Activated CD4-positive, CD25-positive, alpha-beta regulatory T cell treated with anti-CD3 and anti-CD28 coated beads, Interleukin-2, amount 50 U/mL, for 16 hours (primary cell): ENCODE measurements around the gene RGS6.
"Not testable (repeated sequence)": the region's sequence is repeated elsewhere in the genome, so short reads cannot be mapped to it uniquely, and the experiment has no call there.

Source experiments
- DNase-seq: peaks from one replicate; pipeline ENCODE4 v3.0.0-alpha.2; 2020; ENCODE audit warnings: low read depth, low spot score

The RGS6 gene

GRCh38 chr14:71932229-71932981, at the start of gene RGS6:
Gene RGS6, plus strand, starts transcription at chr14:71932429.
- no peak for DNase-seq

- DNase-seq = no peak
These were observed 49.1 kb upstream of the RGS6 start for GRCh38 chr14:71883094-71883493.

DNA sequence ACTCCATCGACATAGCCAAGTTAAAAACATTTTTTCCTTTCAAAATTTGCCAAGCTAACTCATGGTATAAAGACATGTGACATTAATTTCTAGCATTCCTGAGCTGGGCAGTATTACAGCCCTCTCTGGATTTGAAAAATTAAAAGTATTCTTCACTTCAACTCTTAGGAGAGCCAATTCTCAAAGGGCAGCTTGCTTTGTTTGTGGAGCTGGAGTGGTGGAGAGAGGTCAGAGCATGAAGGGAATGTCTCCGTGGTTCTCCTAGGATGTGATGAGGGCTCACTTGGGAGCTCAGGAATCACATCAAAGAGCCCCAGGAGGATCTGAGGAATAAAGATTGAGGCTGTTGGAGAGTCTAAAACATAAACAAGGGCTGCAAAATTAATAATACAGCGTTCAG, 46.9 kb upstream of the RGS6 start:
- no peak for DNase-seq

DNA sequence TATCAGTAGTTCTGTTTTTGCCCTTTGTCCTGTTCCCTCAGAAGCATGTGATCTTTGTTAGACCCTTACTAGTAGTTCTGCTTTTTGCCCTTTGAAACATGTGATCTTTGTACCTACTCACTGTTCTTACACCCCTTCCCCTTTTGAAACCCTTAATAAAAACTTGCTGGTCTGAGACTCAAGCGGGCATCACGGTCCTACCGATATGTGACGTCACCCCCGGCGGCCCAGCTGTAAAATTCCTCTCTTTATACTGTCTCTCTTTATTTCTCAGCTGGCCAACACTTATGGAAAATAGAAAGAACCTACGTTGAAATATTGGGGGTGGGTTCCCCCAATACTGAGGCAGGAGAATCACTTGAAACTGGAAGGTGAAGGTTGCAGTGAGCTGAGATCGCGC, 44.4 kb upstream of the RGS6 start:
- DNase-seq = not testable (repeated sequence)

DNA sequence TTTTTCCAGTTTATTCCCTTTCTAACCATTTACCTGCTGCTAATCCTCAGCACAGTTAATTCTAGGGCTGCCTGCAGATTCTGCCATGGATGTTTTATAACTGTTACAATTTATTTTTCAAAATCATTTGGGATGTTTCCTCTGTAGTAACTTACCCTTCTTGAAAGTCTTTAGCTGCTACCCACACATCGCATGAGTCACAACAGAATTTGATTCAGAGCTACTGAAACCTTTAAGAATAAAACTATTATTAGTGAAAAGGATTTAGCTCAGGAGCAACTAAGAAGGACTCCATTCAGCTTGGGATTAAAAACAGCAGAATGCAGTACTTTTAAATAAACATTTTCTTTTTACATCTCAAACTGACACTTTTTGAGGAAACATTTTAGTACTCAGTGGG, 41.7 kb upstream of the RGS6 start:
- DNase-seq = no peak

GRCh38 chr14:71891185-71891584, 41.0 kb upstream of the RGS6 start:
- no peak for DNase-seq

GRCh38 chr14:71891970-71892369, 40.3 kb upstream of the RGS6 start:
- DNase-seq = no peak

DNA sequence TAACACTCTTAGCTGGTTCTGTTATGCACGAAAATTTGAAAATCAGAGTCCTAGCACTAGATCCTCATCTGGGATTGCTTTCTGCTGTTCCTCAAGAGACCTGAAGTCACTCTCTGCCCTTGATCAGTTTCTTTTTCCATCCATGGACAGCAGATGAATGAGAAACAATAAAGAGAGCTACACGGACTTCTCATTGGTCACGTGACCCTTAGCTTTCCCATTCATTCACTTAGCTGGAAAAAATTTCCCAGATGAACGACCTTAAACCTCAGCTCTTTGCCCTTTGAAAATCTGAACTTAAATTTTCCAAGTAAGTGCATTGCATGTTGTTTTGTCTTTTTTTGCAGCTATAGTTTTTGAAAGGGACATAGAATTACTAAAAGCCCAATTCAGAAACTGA, 27.2 kb upstream of the RGS6 start:
- no peak for DNase-seq

GRCh38 chr14:71905860-71906259, 26.4 kb upstream of the RGS6 start:
- no peak for DNase-seq

GRCh38 chr14:71907793-71908515, 24.3 kb upstream of the RGS6 start:
- no peak for DNase-seq

GRCh38 chr14:71911669-71912068, 20.6 kb upstream of the RGS6 start:
- no peak for DNase-seq

GRCh38 chr14:71913342-71913741, 18.9 kb upstream of the RGS6 start:
- DNase-seq = no peak

GRCh38 chr14:71918955-71919354, 13.3 kb upstream of the RGS6 start:
- no peak for DNase-seq

DNA sequence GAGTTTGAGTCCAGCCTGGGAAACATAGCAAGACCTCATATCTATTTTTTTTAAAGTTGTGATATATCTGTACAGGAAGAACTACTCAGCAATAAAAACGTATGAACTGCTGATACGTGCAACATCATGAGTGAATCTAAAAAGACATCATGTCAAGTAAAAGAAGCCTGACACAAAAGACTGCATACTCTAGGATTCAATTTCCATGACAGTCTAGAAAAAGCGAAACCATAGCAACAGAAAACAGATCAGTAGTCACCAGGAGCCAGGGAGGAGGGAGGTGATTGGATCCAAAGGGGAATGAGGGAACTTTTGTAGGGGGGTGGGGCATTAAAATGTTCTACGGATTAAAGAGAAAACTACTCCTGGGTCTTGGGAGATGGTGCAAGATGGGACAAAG, 8.7 kb upstream of the RGS6 start:
- DNase-seq = no peak

DNA sequence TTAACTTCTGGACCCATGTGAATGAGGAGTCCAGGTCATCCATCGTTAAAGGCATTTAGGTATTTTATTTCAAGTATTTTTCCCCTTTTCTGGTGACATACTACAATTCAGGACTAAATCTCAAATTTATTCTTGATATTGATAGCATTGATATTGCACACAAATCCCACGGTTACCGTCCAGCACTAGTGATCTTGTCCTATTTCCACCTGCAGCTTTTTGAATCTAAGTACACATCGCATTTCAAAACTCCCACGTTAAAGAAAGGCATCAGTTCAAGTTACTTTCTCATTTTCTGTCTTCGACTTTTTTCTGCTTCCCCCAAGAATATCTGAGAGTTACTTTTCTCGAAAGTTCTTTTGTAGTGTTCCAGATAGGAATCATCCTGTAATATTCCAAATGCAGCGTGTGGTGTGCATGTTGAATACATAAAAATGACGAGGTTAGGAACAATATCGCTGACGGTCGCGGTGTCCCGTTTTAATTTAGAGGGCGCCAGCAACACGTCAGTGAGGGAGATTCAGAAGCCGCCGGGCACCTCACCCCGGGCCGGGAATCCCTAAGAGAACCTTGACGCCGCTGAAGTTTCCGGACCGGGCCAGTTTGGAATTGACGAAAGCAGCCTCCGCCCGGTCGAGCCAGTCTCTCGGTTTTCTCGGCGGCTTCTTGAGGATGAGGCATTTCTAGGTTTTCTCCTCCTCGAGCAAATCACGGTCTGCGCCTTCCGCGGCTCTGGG, 569 bp upstream of the RGS6 start:
- no peak for DNase-seq

DNA sequence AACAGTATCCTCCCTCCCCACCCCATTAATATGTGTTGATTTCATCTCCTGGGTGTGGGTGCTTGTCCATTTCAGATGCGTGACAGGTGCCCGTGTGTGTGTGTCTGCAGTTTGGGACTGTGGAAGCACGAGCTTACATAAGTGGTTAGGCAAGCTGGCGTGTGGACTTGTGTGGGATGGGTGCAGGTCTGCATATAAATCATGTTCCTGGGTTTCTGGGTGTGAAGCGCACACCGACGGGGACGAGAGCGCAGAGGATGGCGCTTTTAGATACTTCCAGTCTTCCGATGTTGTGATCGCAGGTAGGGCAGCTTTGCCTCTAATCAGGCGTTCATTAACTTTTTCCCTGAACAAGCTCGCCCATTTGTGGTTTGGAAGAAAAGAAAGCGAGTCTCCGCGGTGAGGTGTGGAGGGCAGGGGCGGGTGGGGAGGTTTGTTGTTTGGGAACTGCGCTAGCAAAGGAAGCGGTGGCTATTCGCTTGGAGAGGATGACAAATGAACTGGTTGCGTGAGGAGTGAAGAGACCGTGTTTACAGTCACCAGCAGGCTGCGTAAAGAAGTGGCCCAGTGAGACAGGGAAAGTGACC, 865 bp downstream of the RGS6 start:
- DNase-seq = no peak

DNA sequence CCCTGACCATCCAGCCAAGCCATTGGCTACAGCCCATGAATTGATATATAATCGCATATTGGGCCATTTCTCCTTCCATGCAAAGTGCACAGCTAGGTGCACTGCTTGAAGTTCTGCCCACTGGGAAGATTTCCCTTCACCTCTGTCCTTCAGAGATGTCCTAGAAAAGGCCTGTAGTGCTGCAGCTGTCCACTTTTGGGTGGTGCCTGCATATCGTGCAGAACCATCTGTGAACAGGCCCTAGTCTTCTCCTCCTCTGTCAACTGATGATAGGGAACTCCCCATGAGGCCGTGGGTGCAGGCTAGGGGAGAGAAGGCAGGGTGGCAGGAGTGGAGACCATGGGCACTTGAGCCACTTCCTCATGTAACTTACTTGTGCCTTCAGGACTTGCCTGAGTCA, 6.0 kb downstream of the RGS6 start:
- DNase-seq = not testable (repeated sequence)

DNA sequence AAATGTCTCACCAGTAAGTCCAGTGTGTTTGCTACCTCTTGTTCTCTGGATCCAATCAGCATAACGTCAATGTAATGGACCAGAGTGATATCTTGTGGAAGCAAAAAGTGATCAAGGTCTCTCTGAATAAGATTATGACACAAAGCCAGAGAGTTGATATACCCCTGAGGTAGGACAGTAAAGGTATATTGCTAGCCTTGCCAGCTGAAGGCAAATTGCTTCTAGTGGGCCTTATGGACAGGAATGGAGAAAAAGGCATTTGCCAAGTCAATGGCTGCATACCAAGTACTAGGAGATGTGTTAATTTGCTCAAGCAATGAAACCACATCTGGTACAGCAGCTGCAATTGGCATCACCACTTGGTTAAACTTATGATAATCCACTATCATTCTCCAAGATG, 7.1 kb downstream of the RGS6 start:
- DNase-seq = not testable (repeated sequence)

GRCh38 chr14:71940500-71940899, 8.3 kb downstream of the RGS6 start:
- not testable (repeated sequence) for DNase-seq

DNA sequence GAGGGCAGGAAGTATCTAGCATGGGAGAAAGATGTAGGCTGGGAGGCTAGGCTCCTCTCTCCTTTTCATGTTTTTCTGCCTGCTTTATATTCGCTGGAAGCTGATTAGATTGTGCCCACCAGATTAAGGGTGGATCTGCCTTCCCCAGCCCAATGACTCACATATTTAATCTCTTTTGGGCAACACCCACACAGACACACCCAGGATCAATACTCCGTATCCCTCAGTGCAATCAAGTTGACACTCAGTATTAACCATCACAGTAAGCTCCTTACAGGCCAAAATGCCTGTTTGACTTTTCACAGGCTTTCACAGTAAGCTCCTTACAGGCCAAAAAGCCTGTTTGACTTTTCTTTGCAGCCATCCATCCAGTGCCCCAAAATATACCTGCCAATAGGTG, 9.4 kb downstream of the RGS6 start:
- not testable (repeated sequence) for DNase-seq

DNA sequence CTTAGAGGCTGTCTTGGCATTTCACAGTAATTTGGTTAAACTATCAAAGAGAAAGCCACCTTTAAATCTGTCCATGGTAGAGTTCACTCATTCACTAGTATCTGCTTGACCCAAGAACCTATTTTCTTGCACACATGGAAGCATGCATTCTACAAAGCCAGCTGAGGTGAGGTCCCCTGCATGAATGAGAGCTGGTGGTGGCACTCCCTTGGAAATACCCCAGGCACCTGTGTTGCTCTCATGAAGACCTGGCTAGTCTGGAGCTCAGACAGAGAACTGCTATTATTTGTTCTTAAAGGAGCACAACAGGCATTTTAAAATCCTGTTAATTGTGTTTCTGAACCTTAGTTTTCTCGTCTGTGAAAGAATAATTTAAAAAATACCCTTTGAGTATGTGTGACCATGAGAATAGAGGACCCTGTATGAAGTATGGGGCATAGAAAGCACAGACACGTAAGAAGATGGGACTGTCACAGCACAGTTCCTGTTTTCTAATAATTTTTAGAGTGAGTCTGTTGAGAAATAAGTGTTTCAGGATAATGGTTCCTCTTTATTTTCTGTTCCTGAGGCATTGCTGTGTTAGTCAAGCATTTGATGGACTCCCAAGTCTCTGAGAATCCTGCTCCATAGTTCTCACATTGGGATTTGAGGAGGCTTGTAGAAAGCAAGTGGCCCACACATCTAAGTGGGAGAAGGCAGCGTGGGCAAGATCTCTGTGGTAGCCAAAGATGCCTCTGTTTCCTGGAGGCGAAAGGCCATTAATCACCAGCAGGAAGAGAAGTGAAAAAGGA, 10.9 kb downstream of the RGS6 start:
- no peak for DNase-seq

- DNase-seq = no peak
These were observed 11.4 kb downstream of the RGS6 start for GRCh38 chr14:71943695-71944018.
